Fibroblast of pulmonary artery (primary cell): ENCODE results near the gene GNB1.

ENCODE experiments used
- DNase-seq: peaks from one replicate; pipeline ENCODE4 v3.0.0-alpha.2; 2010; ENCODE audit warnings: low read depth
- H3K4me3 ChIP-seq: replicated peaks from 2 replicates; pipeline ENCODE4 v1.5.1; 2011; ENCODE audit warnings: low read depth, mild to moderate bottlenecking, control low read depth, low read length, moderate library complexity
- TF ChIP-seq, protein P1 (sequence below): IDR thresholded peaks from 2 replicates; pipeline ENCODE4 v1.5.1; 2011; ENCODE audit warnings: mild to moderate bottlenecking, control low read depth, low read length, inconsistent platforms; ENCODE audit errors: missing control alignments

Gene GNB1

DNA sequence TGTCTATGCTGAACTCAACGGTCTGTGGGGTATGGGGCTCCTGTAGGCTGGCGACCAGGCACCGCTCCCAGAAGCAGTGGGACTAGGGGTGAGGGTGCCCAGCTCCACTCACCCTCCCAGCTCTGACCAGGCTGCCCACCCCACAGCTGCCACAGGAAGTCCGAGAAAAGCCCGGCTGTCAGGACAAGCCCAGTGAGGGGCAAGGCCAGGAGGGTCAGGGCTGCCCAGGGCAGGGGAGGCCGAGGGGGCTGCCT is 31.7 kb upstream of the GNB1 start:
- no peak overlapping the region for H3K4me3 ChIP-seq
- no peak for DNase-seq
- TF ChIP-seq, protein P1, sequence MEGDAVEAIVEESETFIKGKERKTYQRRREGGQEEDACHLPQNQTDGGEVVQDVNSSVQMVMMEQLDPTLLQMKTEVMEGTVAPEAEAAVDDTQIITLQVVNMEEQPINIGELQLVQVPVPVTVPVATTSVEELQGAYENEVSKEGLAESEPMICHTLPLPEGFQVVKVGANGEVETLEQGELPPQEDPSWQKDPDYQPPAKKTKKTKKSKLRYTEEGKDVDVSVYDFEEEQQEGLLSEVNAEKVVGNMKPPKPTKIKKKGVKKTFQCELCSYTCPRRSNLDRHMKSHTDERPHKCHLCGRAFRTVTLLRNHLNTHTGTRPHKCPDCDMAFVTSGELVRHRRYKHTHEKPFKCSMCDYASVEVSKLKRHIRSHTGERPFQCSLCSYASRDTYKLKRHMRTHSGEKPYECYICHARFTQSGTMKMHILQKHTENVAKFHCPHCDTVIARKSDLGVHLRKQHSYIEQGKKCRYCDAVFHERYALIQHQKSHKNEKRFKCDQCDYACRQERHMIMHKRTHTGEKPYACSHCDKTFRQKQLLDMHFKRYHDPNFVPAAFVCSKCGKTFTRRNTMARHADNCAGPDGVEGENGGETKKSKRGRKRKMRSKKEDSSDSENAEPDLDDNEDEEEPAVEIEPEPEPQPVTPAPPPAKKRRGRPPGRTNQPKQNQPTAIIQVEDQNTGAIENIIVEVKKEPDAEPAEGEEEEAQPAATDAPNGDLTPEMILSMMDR = no peak

DNA sequence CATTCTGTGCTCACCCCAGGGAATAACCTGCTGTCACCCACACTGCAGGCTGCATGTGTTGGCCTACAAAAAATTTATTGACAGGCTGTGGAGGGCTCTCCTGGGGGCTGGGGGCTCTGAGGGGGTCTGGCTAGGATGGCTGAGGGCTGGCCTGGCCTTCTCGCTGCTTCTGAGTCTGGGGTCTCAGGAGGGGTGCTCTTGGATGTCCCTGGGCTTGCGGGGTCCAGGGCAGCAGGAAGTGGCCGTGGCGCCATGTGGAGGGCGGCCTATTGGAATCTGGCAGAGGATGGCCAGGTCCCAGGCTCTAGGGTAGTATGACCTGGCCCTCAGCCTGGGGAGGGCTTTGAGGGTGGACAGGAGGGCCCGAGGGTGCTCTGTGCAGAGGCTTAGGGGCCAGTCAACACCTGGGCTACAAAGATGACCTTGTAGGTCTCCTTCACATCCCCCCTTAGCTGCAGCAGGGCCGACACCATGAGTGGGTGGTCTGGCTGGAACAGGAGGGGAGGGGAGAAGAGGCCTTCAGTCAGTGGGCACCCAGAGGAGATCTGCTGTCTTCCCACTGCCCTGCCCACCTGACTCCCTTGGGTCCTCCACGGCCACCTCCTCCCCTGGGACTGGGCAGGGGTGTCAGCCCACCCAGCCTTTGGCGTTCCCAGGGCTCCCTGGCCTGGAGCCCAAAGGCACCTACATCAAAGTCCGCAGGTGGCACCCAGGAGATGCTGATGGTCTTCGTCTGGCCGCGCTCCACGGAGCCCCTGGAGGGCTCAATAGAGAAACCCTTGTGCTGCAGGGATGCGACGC is 31.2 kb upstream of the GNB1 start:
- DNase-seq = no peak

DNA sequence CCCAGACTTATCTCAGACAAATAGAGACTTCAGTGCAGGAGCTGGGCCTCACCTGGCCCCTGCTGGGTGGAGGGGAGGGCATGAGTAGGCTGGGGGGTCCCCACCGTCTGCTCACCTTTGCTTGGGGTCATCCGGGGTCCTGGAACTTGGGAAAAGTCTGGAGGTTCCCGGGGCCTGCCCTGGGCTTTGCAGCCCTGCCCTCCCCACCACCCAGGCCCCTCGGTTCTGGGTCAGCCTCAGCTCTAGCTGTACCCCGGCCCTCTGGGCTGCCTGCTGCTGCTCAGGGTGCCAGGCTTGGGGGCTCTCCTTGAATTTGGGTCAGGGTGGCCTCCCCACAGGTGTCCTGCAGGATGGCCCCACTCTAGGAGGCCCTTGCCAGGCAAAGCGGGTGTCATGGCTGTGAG is 30.6 kb upstream of the GNB1 start:
- H3K4me3 ChIP-seq = no peak overlapping the region
- TF ChIP-seq, protein P1 = no peak
- DNase-seq = no peak

More for the DNA sequence above, 31.2 kb upstream of the GNB1 start:
- TF ChIP-seq, protein P1 = no peak
- H3K4me3 ChIP-seq = no peak overlapping the region

DNA sequence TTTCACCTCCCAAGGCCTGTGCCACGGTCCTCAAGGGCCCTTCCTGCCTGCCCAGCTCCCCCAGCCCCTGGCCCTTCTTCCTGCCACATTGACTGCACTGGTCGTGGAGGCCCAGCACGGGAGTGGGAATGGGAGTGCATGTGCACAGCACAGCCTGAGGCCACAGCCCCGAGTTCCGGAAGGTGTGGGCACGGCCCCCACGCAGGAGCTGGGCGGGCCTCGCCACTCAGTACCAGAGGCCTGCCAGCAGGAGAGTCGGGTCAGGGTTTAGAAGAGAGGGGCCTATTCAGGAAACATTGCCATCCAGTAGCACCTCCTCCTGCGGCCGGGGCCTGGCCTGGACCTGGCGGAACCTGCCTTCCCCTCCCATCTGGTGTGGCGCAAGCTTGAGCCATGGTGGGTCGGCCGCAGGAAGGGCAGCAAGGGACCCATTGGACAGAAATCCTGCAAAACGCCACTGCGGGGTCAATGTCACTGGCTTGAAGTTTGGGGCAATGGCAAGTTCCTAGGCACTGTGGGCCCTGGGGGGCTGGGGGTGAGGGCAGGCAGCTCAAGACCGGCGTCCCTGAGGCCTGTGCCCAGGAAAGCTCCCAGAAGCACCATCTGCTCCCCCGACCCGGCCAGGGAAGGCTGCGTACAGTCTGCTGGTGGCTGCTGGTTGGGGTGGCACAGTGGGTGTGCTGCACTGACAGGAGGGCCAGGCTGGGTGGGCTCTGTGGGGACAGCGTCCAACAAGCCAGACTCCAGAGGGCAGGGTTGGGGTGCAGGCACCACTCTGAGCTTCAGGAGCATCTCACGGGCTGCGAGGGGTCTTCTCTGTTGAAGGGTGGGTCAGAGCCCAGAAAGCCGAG is 29.9 kb upstream of the GNB1 start:
- no peak overlapping the region for H3K4me3 ChIP-seq
- TF ChIP-seq, protein P1 = no peak
- DNase-seq = no peak

DNA sequence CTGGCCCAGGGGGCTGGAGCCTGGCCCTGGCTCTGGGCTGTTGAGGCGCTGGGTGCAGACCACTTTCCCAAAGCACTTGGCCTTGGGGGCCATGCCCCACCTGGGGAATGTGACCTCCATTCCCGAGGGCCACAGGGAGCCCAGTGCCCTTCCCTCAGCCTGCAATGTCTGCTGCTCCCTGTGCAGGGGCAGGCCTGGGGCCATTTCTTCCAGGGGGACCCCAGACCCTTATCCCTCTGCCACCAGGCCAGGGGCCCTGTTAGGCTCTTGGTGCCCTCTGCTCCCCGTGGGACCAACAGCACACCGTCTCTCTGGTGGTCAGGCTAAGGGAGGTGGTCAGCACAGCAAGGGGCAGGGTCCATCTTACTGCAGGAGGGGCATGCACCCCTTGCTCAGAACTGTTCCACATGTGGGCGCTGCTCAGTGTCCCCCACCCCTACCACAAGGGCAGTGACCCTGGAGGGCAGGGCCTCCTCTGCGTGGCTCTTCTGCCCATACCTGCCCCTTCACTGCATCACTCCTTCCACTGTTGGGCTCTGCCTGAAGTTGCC is 29.2 kb upstream of the GNB1 start:
- H3K4me3 ChIP-seq = no peak overlapping the region
- no peak for DNase-seq
- TF ChIP-seq, protein P1 = no peak

- peak; percentile 97 for DNase-seq
- H3K4me3 ChIP-seq = peak overlapping the region; percentile 45
- TF ChIP-seq, protein P1 = no peak
Measured at GRCh38 chr1:1919304-1920056, 28.6 kb upstream of the GNB1 start.
